HG02623 (cell line): ENCODE data around the gene ARMC2.

Experiments used
- ATAC-seq: cut with Tn5 transposase; IDR thresholded peaks from one replicate; pipeline ENCODE4 v1.9.1; 2021; ENCODE audit warnings: moderate library complexity; ENCODE audit not compliant: unreplicated experiment

The ARMC2 gene

GRCh38 chr6:108982154-108983113, 134.2 kb downstream of the ARMC2 start:
- ATAC-seq = no peak

GRCh38 chr6:108983151-108983550, 134.9 kb downstream of the ARMC2 start:
- no peak for ATAC-seq

- ATAC-seq = no peak
These were observed 137.1 kb downstream of the ARMC2 start for GRCh38 chr6:108985301-108985700.

- no peak for ATAC-seq
These were observed 138.9 kb downstream of the ARMC2 start for GRCh38 chr6:108987156-108987555.

- ATAC-seq = no peak
These were observed 140.1 kb downstream of the ARMC2 start for GRCh38 chr6:108988296-108988695.

GRCh38 chr6:108988765-108989164, 140.5 kb downstream of the ARMC2 start:
- no peak for ATAC-seq

- ATAC-seq = no peak
These were observed 141.5 kb downstream of the ARMC2 start for GRCh38 chr6:108989700-108990099.

- no peak for ATAC-seq
These were observed 145.7 kb downstream of the ARMC2 start for GRCh38 chr6:108993876-108994275.

GRCh38 chr6:108995296-108995695, 147.1 kb downstream of the ARMC2 start:
- no peak for ATAC-seq

- ATAC-seq = no peak
These were observed 148.0 kb downstream of the ARMC2 start for GRCh38 chr6:108996208-108996607.

- ATAC-seq = no peak
These were observed 150.3 kb downstream of the ARMC2 start for GRCh38 chr6:108998485-108998884.

- ATAC-seq = no peak
These were observed 151.2 kb downstream of the ARMC2 start for GRCh38 chr6:108999428-108999827.

GRCh38 chr6:109000289-109000688, 152.1 kb downstream of the ARMC2 start:
- no peak for ATAC-seq

- no peak for ATAC-seq
These were observed 153.2 kb downstream of the ARMC2 start for GRCh38 chr6:109001291-109001894.

GRCh38 chr6:109002051-109002697, 154.0 kb downstream of the ARMC2 start:
- no peak for ATAC-seq

- ATAC-seq = no peak
These were observed 154.7 kb downstream of the ARMC2 start for GRCh38 chr6:109002882-109003281.

GRCh38 chr6:109006818-109007217, 158.6 kb downstream of the ARMC2 start:
- ATAC-seq = no peak

- no peak for ATAC-seq
These were observed 159.3 kb downstream of the ARMC2 start for GRCh38 chr6:109007521-109007920.

- no peak for ATAC-seq
These were observed 159.8 kb downstream of the ARMC2 start for GRCh38 chr6:109008054-109008453.

GRCh38 chr6:109008537-109009235, 160.5 kb downstream of the ARMC2 start:
- ATAC-seq = no peak
